OCI-LY7 (cell line): ENCODE data around the gene TUBGCP5. TPM values are rescaled to one million over a fixed set of nuclear protein-coding genes. Genes with fewer than 3 reads are reported as not detected.

ENCODE experiments used
- BruUV-seq: library from RNA; stranded (reverse); fragments of 400-500 nt; replicated peaks from 2 replicates; lab custom pipeline; 2021; lab: Mats Ljungman, UMichigan
- CTCF ChIA-PET: fragments of 300-600 bp; sonication (Branson Sonifier 250); formaldehyde crosslinking; loops from one replicate; lab custom pipeline; 2022; ENCODE audit warnings: antibody characterized with exemption; ENCODE audit not compliant: unreplicated experiment; lab: Charles Lee
- POLR2A ChIA-PET: fragments of 300-600 bp; sonication (Branson Sonifier 250); formaldehyde crosslinking; loops from one replicate; lab custom pipeline; 2022; ENCODE audit warnings: antibody characterized with exemption; lab: Charles Lee
- DNase-seq: peaks from one replicate; pipeline ENCODE4 v3.0.0-alpha.2; 2015; ENCODE audit warnings: low spot score
- H2AFZ ChIP-seq: fragments of 200-600 bp; sonication (generic), shearing (Covaris generic); 2 replicates; pipeline ENCODE4 v1.6.1; 2014; ENCODE audit warnings: mild to moderate bottlenecking, antibody characterized with exemption, low read length, moderate library complexity
- H3K27ac ChIP-seq: fragments of 200-600 bp; sonication (generic); 2 replicates; pipeline ENCODE4 v1.5.1; 2014; ENCODE audit warnings: mixed run types, low read depth, mild to moderate bottlenecking, moderate library complexity, low read length, inconsistent platforms; ENCODE audit not compliant: poor library complexity, severe bottlenecking
- H3K36me3 ChIP-seq: fragments of 200-600 bp; sonication (generic); 2 replicates; pipeline ENCODE4 v1.6.1; 2014; ENCODE audit warnings: mild to moderate bottlenecking, antibody characterized with exemption, low read length, moderate library complexity, mixed read lengths; ENCODE audit not compliant: insufficient read depth
- H3K4me1 ChIP-seq: fragments of 200-600 bp; sonication (generic); 2 replicates; pipeline ENCODE4 v1.5.1; 2014; ENCODE audit warnings: mild to moderate bottlenecking, low read length; ENCODE audit not compliant: insufficient read depth, poor library complexity, severe bottlenecking
- H3K4me2 ChIP-seq: fragments of 200-600 bp; sonication (generic); 2 replicates; pipeline ENCODE4 v1.6.1; 2014; ENCODE audit warnings: mild to moderate bottlenecking, low read length
- H3K4me3 ChIP-seq: fragments of 200-600 bp; sonication (generic); 2 replicates; pipeline ENCODE4 v1.5.1; 2014; ENCODE audit warnings: mild to moderate bottlenecking, low read depth, low read length; ENCODE audit not compliant: poor library complexity, severe bottlenecking
- H3K79me2 ChIP-seq: fragments of 200-600 bp; sonication (generic); 2 replicates; pipeline ENCODE4 v1.6.1; 2016; ENCODE audit warnings: low read depth, mild to moderate bottlenecking, low read length, moderate library complexity, mixed read lengths; ENCODE audit not compliant: insufficient read depth
- H3K9me2 ChIP-seq: fragments of 200-600 bp; sonication (generic); 2 replicates; pipeline ENCODE4 v1.6.1; 2016; ENCODE audit warnings: mild to moderate bottlenecking, low read length, mixed read lengths; ENCODE audit not compliant: insufficient read depth
- H3K9me3 ChIP-seq: fragments of 200-600 bp; sonication (generic); 2 replicates; pipeline ENCODE4 v1.6.1; 2014; ENCODE audit warnings: mild to moderate bottlenecking, mixed run types, low read length, mixed read lengths
- H4K20me1 ChIP-seq: fragments of 200-600 bp; sonication (generic); 2 replicates; pipeline ENCODE4 v1.6.1; 2014; ENCODE audit warnings: mild to moderate bottlenecking, antibody characterized with exemption, low read length, moderate library complexity, mixed read lengths; ENCODE audit not compliant: insufficient read depth
- EZH2phosphoT487 ChIP-seq: fragments of 200-600 bp; sonication (generic); IDR thresholded peaks from 2 replicates; pipeline ENCODE4 v1.6.1; 2018; ENCODE audit warnings: low read depth, borderline replicate concordance, mild to moderate bottlenecking, mixed run types, antibody characterized with exemption, low read length, moderate library complexity, mixed read lengths
- intact Hi-C: fragments of 100-400 bp; cut with micrococcal nuclease; formaldehyde crosslinking; loops from one replicate; pipeline ENCODE4 v1.10.0; 2022; ENCODE audit not compliant: unreplicated experiment
- total RNA-seq, 2 experiments: library from RNA; depleted of rRNA in 1 of 2; stranded (reverse); fragments of >200 nt in 1 of 2; shearing (Covaris generic) in 1 of 2; gene quantifications; 2 replicates each; pipeline ENCODE4 v1.2.3, GENCODE V29; 2014 to 2022
- TF ChIP-seq, protein P1 (sequence below): fragments of 200-600 bp; sonication (generic); conservative IDR thresholded peaks from 2 replicates; pipeline ENCODE4 v1.5.1; 2014; ENCODE audit warnings: mild to moderate bottlenecking, antibody characterized with exemption, low read length, moderate library complexity, mixed read lengths

The TUBGCP5 gene
- total RNA-seq, 2 experiments from 2014 or later, result 30.9 to 36.3 TPM

DNA sequence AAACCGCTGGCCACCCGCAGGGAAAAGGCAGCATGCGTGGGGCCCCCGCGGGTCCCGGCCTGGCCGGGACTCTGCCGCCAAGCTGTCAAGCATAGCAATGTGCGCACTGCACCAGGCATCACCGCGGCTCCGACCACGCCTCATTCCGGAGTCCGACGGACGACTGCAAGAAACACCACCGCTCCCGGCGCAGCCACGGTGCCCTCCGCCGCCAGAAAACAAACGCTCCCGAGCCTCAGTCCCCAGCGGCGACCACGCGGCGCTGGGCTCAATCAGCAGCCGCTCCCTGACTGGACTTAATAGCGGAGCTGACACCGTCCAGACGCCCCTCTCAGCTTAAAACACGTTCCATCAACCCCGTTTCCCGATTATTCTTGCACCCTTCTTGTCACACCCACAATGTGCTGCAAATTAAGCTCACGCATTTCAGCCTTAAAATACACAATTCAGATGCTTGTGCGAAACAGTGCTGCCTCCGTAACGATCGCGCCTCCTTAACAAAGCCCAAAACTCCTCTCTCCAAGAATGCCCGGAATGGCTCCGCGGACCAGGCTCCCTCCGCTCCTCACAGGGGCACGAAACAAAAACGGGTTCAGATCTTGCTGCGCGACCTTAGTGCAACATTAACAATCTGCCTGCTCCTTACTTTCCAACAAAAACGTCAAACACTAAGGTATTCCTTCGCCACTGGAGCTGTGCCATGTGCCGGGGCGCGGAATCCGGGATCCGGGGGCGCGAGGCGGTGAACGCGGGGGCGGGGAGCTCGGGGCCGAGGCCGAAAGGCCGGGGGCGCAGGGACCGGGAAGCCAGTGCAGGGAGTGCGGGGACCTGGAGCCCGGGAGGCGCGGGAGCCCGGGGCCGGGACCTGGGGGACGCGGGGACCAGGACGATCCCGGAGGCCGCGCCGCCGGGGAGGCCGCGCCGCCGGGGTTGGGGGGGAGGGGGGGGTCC is 59.9 kb downstream of the TUBGCP5 start:
- Histone ChIP-seq H3K27ac (no peak overlapping the region), H3K9me3 (no peaks in the 10 kb centered on the region), H3K9me2 (no peaks in the 10 kb centered on the region), H3K4me1 (no peaks in the 10 kb centered on the region), H3K79me2 (no peaks in the 10 kb centered on the region), H2AFZ (no peak overlapping the region), H3K4me3 (no peak overlapping the region), H4K20me1 (no peaks in the 10 kb centered on the region), H3K36me3 (no peaks in the 10 kb centered on the region), H3K4me2 (no peak overlapping the region)
- BruUV-seq, result no TSS peak
- TF ChIP-seq, protein P1, sequence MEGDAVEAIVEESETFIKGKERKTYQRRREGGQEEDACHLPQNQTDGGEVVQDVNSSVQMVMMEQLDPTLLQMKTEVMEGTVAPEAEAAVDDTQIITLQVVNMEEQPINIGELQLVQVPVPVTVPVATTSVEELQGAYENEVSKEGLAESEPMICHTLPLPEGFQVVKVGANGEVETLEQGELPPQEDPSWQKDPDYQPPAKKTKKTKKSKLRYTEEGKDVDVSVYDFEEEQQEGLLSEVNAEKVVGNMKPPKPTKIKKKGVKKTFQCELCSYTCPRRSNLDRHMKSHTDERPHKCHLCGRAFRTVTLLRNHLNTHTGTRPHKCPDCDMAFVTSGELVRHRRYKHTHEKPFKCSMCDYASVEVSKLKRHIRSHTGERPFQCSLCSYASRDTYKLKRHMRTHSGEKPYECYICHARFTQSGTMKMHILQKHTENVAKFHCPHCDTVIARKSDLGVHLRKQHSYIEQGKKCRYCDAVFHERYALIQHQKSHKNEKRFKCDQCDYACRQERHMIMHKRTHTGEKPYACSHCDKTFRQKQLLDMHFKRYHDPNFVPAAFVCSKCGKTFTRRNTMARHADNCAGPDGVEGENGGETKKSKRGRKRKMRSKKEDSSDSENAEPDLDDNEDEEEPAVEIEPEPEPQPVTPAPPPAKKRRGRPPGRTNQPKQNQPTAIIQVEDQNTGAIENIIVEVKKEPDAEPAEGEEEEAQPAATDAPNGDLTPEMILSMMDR, result no peak
- TF ChIP-seq EZH2phosphoT487, result no peak
- ChIA-PET POLR2A (no interaction called here), CTCF (no interaction called here)
- DNase-seq, result no peak
- intact Hi-C loops, result no loop called here

DNA sequence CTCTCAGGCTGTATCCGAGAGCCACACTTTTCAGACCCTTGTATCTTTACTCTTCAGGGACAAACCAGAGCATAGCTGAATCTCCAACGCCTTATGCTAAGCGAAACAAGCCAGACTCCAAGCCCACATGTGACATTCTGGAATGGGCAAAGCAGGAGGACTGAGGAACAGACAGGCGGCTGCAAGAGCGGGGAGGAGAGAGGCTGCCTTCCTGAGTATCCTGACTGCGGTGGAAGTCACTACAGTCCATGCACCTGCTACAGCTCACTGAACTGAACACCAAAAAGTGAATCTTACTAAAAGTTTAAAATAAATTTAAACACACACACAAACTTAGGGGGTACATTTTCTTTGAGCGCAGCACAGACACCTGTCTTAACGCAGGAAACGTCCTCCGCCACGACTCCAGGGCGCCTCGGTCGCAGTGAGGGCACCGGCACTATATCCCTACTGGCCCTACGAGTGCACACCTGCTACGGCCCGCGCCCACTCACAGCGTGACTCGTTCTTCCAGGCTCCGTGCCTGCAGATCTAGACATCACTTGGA is 60.6 kb downstream of the TUBGCP5 start:
- intact Hi-C loops, result no loop called here
- CTCF ChIA-PET, result no interaction called here
- no peak overlapping the region for H2AFZ ChIP-seq
- H3K4me2 ChIP-seq, result no peak overlapping the region
- no peak for TF ChIP-seq EZH2phosphoT487
- TF ChIP-seq, protein P1, result no peak
- H3K27ac ChIP-seq, result no peak overlapping the region
- H4K20me1 ChIP-seq, result no peaks in the 10 kb centered on the region
- no peak for DNase-seq
- H3K4me1 ChIP-seq, result no peaks in the 10 kb centered on the region
- BruUV-seq, result no TSS peak
- H3K4me3 ChIP-seq, result no peak overlapping the region
- no peaks in the 10 kb centered on the region for H3K36me3 ChIP-seq
- H3K79me2 ChIP-seq, result no peaks in the 10 kb centered on the region
- POLR2A ChIA-PET, result interaction anchor here (0.8 kb wide), 1 partner anchor 46 kb away, joined by 4 read pairs; no protein-coding TSS in a partner anchor
- H3K9me2 ChIP-seq, result no peaks in the 10 kb centered on the region
- H3K9me3 ChIP-seq, result no peaks in the 10 kb centered on the region

DNA sequence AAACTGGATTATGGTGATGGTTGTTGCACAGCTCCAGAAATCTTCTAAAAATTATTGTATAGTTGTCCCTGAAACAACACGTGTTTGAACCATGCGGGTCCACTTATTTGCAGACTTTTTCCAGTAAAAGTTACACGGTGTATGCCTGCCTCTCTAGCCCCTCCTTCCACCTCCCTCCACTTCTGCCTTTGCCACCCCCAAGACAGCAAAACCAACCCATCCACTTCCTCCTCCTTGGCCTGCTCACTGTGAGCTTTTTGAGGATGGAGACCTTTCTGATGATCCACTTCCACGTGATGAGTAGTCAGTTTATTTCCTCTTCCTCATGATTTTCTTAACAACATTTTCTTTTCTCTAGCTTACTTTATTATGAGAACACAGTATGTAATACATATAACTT is 64.6 kb downstream of the TUBGCP5 start:
- H3K4me3 ChIP-seq, result no peak overlapping the region
- H3K4me2 ChIP-seq, result no peak overlapping the region
- peaks cover 7% of the 10 kb centered on the region; the same call in 1 of the 2 replicates for H3K9me3 ChIP-seq
- TF ChIP-seq, protein P1, result no peak
- TF ChIP-seq EZH2phosphoT487, result no peak
- no peak overlapping the region for H3K27ac ChIP-seq
- no peaks in the 10 kb centered on the region for H3K36me3 ChIP-seq
- H4K20me1 ChIP-seq, result no peaks in the 10 kb centered on the region
- intact Hi-C loops, result no loop called here
- no peaks in the 10 kb centered on the region for H3K79me2 ChIP-seq
- DNase-seq, result no peak
- no TSS peak for BruUV-seq
- ChIA-PET CTCF (no interaction called here), POLR2A (interaction anchor here (1.1 kb wide), 1 partner anchor 20 kb away, joined by 3 read pairs; no protein-coding TSS in a partner anchor)
- H2AFZ ChIP-seq, result no peak overlapping the region
- no peaks in the 10 kb centered on the region for H3K9me2 ChIP-seq
- no peaks in the 10 kb centered on the region for H3K4me1 ChIP-seq
